Keratinocyte (primary cell): ENCODE results near the gene PHF3.

Experiments
- CTCF ChIP-seq, 3 experiments: IDR thresholded peaks in 1 of 3; conservative IDR thresholded peaks in 1 of 3; optimal IDR thresholded peaks in 1 of 3; 2 replicates in 2 of 3; 3 replicates in 1 of 3; pipeline versions ENCODE3 to v1.5.1; 2011; ENCODE audit warnings: low read length in 3 of 3, mild to moderate bottlenecking in 3 of 3, moderate library complexity in 2 of 3, control low read depth in 1 of 3, inconsistent platforms in 1 of 3; ENCODE audit not compliant: insufficient read depth in 2 of 3; ENCODE audit errors: extremely low read depth in 1 of 3
- EZH2 ChIP-seq: IDR thresholded peaks from one replicate; pipeline ENCODE4 v1.6.1; 2012; ENCODE audit warnings: inconsistent platforms, mild to moderate bottlenecking, low read length, moderate library complexity

- TF ChIP-seq CTCF (optimal IDR thresholded peaks at IDR 0.05 in 1 of 3, IDR thresholded peaks at IDR 0.05 in 1 of 3, conservative IDR thresholded peaks at IDR 0.05 in 1 of 3; ENCODE audit: extremely low read depth in 1 of 3, insufficient read depth in 2 of 3, low read length in 3 of 3), result no peak
- TF ChIP-seq EZH2, result no peak
These were observed 105.1 kb downstream of the PHF3 start for GRCh38 chr6:63740709-63741108.
